SU-DHL-6 (cell line): ENCODE measurements around the gene CD300H.

Source experiments
- EZH2phosphoT487 ChIP-seq: fragments of 200-600 bp; sonication (generic), shearing (Covaris generic); conservative IDR thresholded peaks from 2 replicates; pipeline ENCODE4 v1.6.1; 2018; ENCODE audit warnings: mild to moderate bottlenecking, antibody characterized with exemption, low read length, moderate library complexity, mixed read lengths
- TF ChIP-seq, protein P1 (sequence below): fragments of 200-600 bp; sonication (generic); IDR thresholded peaks from one replicate; pipeline ENCODE4 v1.5.1; 2017; ENCODE audit warnings: antibody characterized with exemption, mild to moderate bottlenecking, low read length, moderate library complexity; ENCODE audit not compliant: insufficient read depth, poor library complexity, severe bottlenecking

DNA sequence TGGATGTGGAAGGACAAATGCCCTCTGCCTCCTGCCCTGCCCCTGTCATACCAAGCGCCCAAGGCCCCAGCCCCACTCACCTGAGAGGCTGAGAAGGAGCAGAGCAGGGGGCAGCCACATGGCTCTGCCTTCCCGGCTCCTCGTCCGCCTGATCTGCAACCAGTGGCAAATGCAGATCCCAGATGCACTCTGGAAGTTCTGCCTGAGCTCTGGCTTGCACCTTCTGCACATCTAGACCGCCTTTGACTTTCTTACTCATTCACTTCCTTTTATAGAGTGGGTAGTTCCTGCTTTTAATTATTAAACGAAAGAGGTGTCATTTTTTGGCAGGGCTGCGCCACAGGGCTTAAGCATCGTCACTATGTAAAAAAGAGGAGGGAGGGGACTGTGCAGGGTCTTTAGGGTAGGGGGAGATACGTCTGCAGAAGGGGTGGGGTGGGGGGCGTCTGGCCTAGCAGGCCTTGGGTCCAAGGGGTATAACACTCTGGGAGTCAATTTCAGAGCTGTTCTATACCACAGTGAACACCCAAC, 36.0 kb downstream of the CD300H start, which contains the start of gene CD300LB:
- TF ChIP-seq, protein P1, sequence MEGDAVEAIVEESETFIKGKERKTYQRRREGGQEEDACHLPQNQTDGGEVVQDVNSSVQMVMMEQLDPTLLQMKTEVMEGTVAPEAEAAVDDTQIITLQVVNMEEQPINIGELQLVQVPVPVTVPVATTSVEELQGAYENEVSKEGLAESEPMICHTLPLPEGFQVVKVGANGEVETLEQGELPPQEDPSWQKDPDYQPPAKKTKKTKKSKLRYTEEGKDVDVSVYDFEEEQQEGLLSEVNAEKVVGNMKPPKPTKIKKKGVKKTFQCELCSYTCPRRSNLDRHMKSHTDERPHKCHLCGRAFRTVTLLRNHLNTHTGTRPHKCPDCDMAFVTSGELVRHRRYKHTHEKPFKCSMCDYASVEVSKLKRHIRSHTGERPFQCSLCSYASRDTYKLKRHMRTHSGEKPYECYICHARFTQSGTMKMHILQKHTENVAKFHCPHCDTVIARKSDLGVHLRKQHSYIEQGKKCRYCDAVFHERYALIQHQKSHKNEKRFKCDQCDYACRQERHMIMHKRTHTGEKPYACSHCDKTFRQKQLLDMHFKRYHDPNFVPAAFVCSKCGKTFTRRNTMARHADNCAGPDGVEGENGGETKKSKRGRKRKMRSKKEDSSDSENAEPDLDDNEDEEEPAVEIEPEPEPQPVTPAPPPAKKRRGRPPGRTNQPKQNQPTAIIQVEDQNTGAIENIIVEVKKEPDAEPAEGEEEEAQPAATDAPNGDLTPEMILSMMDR, result no peak
- TF ChIP-seq EZH2phosphoT487, result no peak
